Measurements from ENCODE around the gene TRAPPC11.

DNA sequence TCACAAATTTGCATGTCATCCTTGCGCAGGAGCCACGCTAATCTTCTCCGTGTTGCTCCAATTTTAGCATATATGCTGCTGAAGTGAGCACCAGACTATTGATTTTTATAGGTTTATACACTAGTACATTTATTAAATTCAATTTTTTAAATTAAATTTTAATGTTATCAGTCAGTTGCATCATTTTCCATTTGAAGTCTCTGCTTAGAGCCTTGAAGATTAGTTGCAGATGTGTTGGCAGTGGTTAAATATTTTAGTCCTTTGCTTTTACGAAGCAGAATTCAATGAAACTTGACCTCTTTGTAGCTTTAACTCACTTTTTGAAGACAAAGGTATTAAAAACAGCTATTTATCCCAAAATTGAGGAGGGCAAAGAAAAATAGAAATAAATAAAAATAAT lies 16.5 kb downstream of the TRAPPC11 start:
- TF ChIP-seq POLR2A (IDR thresholded peaks at IDR 0.05; ENCODE audit: low read length) (no peak), GATA1 (IDR thresholded peaks at IDR 0.05; ENCODE audit: low read depth, low read length) (no peak)
